K562 (cell line): ENCODE data around the gene RHOB. TPM values are rescaled to one million over a fixed set of nuclear protein-coding genes. Genes with fewer than 3 reads are reported as not detected.

ENCODE experiments used
- ETS2 ChIP-seq: IDR thresholded peaks from 2 replicates; pipeline ENCODE4 v1.6.1; 2016; ENCODE audit warnings: borderline replicate concordance, missing genetic modification characterization, mild to moderate bottlenecking, moderate library complexity, missing compliant biosample characterization; ENCODE audit not compliant: poor library complexity, severe bottlenecking
- GABPB1 ChIP-seq: sonication (generic); formaldehyde crosslinking; IDR thresholded peaks from 2 replicates; pipeline ENCODE4 v1.8.0; 2022; ENCODE audit warnings: mild to moderate bottlenecking, missing genetic modification reagents
- HNRNPH1 ChIP-seq: fragments of 200-400 bp; formaldehyde crosslinking; optimal IDR thresholded peaks from 2 replicates; pipeline ENCODE3; 2017; ENCODE audit warnings: low read depth, mild to moderate bottlenecking, low read length, moderate library complexity
- OTX1 ChIP-seq: fragments of 450-650 bp; formaldehyde crosslinking; IDR thresholded peaks from 2 replicates; pipeline ENCODE4 v1.4.0; 2022; ENCODE audit warnings: mild to moderate bottlenecking
- RBM15 ChIP-seq: fragments of 200-400 bp; formaldehyde crosslinking; IDR thresholded peaks from 2 replicates; pipeline ENCODE4 v1.6.1; 2018; ENCODE audit warnings: mild to moderate bottlenecking, low read length, moderate library complexity; ENCODE audit not compliant: insufficient read depth
- RBM22 ChIP-seq: fragments of 200-400 bp; formaldehyde crosslinking; IDR thresholded peaks from 2 replicates; pipeline ENCODE4 v1.6.1; 2018; ENCODE audit warnings: low read length, low read depth; ENCODE audit not compliant: poor library complexity, severe bottlenecking
- SAFB2 ChIP-seq: fragments of 200-400 bp; formaldehyde crosslinking; IDR thresholded peaks from 2 replicates; pipeline ENCODE4 v1.6.1; 2018; ENCODE audit warnings: borderline replicate concordance, low read length, low read depth, moderate library complexity; ENCODE audit not compliant: severe bottlenecking
- SAP30 ChIP-seq: fragments of 200-600 bp; sonication (generic); IDR thresholded peaks from 2 replicates; pipeline ENCODE4 v1.6.1; 2012; ENCODE audit warnings: borderline replicate concordance, low read depth, mild to moderate bottlenecking, moderate library complexity, low read length, control low read depth, inconsistent platforms; ENCODE audit not compliant: insufficient read depth, poor library complexity, severe bottlenecking
- XRCC5 ChIP-seq: fragments of 200-400 bp; formaldehyde crosslinking; IDR thresholded peaks from 2 replicates; pipeline ENCODE4 v1.6.1; 2017; ENCODE audit warnings: low read depth, mild to moderate bottlenecking, low read length
- ZC3H11A ChIP-seq: IDR thresholded peaks from 2 replicates; pipeline ENCODE4 v1.6.1; 2012; ENCODE audit warnings: low read depth, low read length, improper control_type of control experiment
- ZNF134 ChIP-seq: fragments of 250-450 bp; sonication (Bioruptor Pico); conservative IDR thresholded peaks from 2 replicates; pipeline ENCODE4 v1.4.0; 2020
- ZNF695 ChIP-seq: fragments of 450-650 bp; formaldehyde crosslinking; IDR thresholded peaks from 2 replicates; pipeline ENCODE4 v1.4.0; 2020; ENCODE audit warnings: mild to moderate bottlenecking, moderate library complexity
- polyA plus RNA-seq, 8 experiments: library from polyadenylated mRNA; depleted of rRNA in 4 of 8; stranded (reverse) in 5 of 8; unstranded in 3 of 8; fragments of >200 nt; fragmentation: Nextera tagmentation in 2 of 8; fragmentation: Illumina TruSeq in 1 of 8; extraction: Ambion mirVana in 2 of 8; extraction: Trizol in 1 of 8; gene quantifications; 2 replicates each; pipeline versions ENCODE4 v1.2.1 to v1.2.3, GENCODE V29; 2011 to 2014; ENCODE audit warnings: inconsistent platforms in 1 of 8, missing spikeins in 1 of 8
- total RNA-seq, 7 experiments: library from RNA; depleted of rRNA in 6 of 7; stranded (reverse); fragments of >200 nt in 6 of 7; fragmentation: Illumina TruSeq in 2 of 7; extraction: Trizol in 2 of 7; gene quantifications; 2 replicates each; pipeline versions ENCODE4 v1.2.1 to v1.2.3, GENCODE V29; 2011 to 2021; ENCODE audit warnings: low replicate concordance in 1 of 7
- TF ChIP-seq, protein P1 (sequence below): sonication (generic); formaldehyde crosslinking; IDR thresholded peaks from 2 replicates; pipeline ENCODE4 v1.8.1; 2023; ENCODE audit warnings: mild to moderate bottlenecking, missing genetic modification reagents
- TF ChIP-seq, protein P2 (sequence below), 2 experiments: IDR thresholded peaks in 1 of 2; conservative IDR thresholded peaks in 1 of 2; 2 replicates each; pipeline ENCODE4 v1.6.1; 2016; ENCODE audit warnings: low read depth in 2 of 2, mild to moderate bottlenecking in 1 of 2, missing compliant biosample characterization in 1 of 2, missing genetic modification characterization in 1 of 2, moderate library complexity in 1 of 2
- TF ChIP-seq, protein P3 (sequence below): fragments of 250-450 bp; sonication (Bioruptor Pico); IDR thresholded peaks from 2 replicates; pipeline ENCODE4 v1.8.0; 2021; ENCODE audit warnings: borderline replicate concordance, mild to moderate bottlenecking, moderate library complexity; ENCODE audit not compliant: poor library complexity, severe bottlenecking
- TF ChIP-seq, protein P4 (sequence below): fragments of 450-650 bp; IDR thresholded peaks from 2 replicates; pipeline ENCODE4 v1.6.1; 2017; ENCODE audit warnings: antibody characterized with exemption, mild to moderate bottlenecking

Gene RHOB
- total and polyA plus RNA-seq, 9 of the 15 experiments (the other 6 are each of a cell fraction or from before 2014, with no cell fraction given), result 0.07 to 4.8 (median 1.1) TPM

DNA sequence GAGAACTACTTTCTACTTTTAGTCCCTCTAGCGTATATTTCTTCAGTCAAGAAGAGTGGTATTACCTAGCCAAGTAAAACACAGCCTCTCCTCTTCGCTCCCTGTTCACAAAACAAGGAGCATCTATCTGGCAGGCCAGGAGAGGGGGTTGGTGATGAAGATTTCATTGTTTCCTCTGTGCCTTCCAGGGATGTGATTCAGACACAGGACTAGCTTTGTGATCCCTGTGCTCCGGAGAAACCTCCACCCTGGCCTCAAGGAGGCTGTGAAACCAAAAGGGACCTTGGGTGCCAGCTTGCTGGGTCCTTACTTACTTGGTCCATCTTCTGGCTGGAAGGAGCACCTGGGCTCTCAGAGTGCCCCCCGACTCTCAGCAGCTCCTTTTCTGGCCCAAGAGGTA lies 5.7 kb downstream of the RHOB start (continued):
- TF ChIP-seq, protein P1, sequence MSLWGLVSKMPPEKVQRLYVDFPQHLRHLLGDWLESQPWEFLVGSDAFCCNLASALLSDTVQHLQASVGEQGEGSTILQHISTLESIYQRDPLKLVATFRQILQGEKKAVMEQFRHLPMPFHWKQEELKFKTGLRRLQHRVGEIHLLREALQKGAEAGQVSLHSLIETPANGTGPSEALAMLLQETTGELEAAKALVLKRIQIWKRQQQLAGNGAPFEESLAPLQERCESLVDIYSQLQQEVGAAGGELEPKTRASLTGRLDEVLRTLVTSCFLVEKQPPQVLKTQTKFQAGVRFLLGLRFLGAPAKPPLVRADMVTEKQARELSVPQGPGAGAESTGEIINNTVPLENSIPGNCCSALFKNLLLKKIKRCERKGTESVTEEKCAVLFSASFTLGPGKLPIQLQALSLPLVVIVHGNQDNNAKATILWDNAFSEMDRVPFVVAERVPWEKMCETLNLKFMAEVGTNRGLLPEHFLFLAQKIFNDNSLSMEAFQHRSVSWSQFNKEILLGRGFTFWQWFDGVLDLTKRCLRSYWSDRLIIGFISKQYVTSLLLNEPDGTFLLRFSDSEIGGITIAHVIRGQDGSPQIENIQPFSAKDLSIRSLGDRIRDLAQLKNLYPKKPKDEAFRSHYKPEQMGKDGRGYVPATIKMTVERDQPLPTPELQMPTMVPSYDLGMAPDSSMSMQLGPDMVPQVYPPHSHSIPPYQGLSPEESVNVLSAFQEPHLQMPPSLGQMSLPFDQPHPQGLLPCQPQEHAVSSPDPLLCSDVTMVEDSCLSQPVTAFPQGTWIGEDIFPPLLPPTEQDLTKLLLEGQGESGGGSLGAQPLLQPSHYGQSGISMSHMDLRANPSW (CRISPR knock-in tag), result no peak
- TF ChIP-seq ZNF695 (no peak), GABPB1 (CRISPR knock-in tag) (no peak), HNRNPH1 (no peak), XRCC5 (no peak), ZC3H11A (no peak), SAP30 (no peak), RBM15 (no peak), ZNF134 (CRISPR knock-in tag) (no peak), ETS2 (tag) (no peak), OTX1 (CRISPR knock-in tag) (no peak), SAFB2 (no peak), RBM22 (no peak)
- TF ChIP-seq, protein P2, sequence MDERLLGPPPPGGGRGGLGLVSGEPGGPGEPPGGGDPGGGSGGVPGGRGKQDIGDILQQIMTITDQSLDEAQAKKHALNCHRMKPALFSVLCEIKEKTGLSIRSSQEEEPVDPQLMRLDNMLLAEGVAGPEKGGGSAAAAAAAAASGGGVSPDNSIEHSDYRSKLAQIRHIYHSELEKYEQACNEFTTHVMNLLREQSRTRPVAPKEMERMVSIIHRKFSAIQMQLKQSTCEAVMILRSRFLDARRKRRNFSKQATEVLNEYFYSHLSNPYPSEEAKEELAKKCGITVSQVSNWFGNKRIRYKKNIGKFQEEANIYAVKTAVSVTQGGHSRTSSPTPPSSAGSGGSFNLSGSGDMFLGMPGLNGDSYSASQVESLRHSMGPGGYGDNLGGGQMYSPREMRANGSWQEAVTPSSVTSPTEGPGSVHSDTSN (CRISPR knock-in tag; IDR thresholded peaks at IDR 0.05; ENCODE audit: low read depth), result no peak
- TF ChIP-seq, protein P2 (tag; conservative IDR thresholded peaks at IDR 0.05; ENCODE audit: low read depth), result no peak
- TF ChIP-seq, protein P3, sequence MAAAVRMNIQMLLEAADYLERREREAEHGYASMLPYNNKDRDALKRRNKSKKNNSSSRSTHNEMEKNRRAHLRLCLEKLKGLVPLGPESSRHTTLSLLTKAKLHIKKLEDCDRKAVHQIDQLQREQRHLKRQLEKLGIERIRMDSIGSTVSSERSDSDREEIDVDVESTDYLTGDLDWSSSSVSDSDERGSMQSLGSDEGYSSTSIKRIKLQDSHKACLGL (CRISPR knock-in tag), result no peak
- TF ChIP-seq, protein P4, sequence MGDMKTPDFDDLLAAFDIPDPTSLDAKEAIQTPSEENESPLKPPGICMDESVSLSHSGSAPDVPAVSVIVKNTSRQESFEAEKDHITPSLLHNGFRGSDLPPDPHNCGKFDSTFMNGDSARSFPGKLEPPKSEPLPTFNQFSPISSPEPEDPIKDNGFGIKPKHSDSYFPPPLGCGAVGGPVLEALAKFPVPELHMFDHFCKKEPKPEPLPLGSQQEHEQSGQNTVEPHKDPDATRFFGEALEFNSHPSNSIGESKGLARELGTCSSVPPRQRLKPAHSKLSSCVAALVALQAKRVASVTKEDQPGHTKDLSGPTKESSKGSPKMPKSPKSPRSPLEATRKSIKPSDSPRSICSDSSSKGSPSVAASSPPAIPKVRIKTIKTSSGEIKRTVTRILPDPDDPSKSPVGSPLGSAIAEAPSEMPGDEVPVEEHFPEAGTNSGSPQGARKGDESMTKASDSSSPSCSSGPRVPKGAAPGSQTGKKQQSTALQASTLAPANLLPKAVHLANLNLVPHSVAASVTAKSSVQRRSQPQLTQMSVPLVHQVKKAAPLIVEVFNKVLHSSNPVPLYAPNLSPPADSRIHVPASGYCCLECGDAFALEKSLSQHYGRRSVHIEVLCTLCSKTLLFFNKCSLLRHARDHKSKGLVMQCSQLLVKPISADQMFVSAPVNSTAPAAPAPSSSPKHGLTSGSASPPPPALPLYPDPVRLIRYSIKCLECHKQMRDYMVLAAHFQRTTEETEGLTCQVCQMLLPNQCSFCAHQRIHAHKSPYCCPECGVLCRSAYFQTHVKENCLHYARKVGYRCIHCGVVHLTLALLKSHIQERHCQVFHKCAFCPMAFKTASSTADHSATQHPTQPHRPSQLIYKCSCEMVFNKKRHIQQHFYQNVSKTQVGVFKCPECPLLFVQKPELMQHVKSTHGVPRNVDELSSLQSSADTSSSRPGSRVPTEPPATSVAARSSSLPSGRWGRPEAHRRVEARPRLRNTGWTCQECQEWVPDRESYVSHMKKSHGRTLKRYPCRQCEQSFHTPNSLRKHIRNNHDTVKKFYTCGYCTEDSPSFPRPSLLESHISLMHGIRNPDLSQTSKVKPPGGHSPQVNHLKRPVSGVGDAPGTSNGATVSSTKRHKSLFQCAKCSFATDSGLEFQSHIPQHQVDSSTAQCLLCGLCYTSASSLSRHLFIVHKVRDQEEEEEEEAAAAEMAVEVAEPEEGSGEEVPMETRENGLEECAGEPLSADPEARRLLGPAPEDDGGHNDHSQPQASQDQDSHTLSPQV, result no peak
